Loucy (cell line): ENCODE data around the gene SUCLG2.
A peak's percentile ranks its signal among the peaks of the same experiment; 100 is the strongest.

ENCODE experiments used
- H2AFZ ChIP-seq: fragments of 200-600 bp; sonication (generic); 2 replicates; pipeline ENCODE4 v1.6.0; 2016; ENCODE audit warnings: antibody characterized with exemption, mild to moderate bottlenecking, low read length, moderate library complexity
- H3F3A ChIP-seq: fragments of 200-600 bp; 2 replicates; pipeline ENCODE4 v1.6.0; 2016; ENCODE audit warnings: antibody characterized with exemption, low read depth, mild to moderate bottlenecking
- H3K27me3 ChIP-seq: fragments of 200-600 bp; sonication (generic); 2 replicates; pipeline ENCODE4 v1.6.1; 2014; ENCODE audit warnings: low read length, mild to moderate bottlenecking; ENCODE audit not compliant: insufficient read depth, poor library complexity, severe bottlenecking
- H3K36me3 ChIP-seq: fragments of 200-600 bp; sonication (generic); 2 replicates; pipeline ENCODE4 v1.6.1; 2016; ENCODE audit warnings: low read length; ENCODE audit not compliant: insufficient read depth
- H3K4me1 ChIP-seq: fragments of 200-600 bp; sonication (generic); 2 replicates; pipeline ENCODE4 v1.5.1; 2014; ENCODE audit warnings: low read length, mild to moderate bottlenecking; ENCODE audit not compliant: insufficient read depth, poor library complexity, severe bottlenecking
- H3K4me2 ChIP-seq: fragments of 200-600 bp; sonication (generic); 2 replicates; pipeline ENCODE4 v1.6.0; 2014; ENCODE audit warnings: antibody characterized with exemption, low read length, low read depth, mild to moderate bottlenecking; ENCODE audit not compliant: poor library complexity, severe bottlenecking
- H3K4me3 ChIP-seq: fragments of 200-600 bp; sonication (generic); 2 replicates; pipeline ENCODE4 v1.5.1; 2014; ENCODE audit warnings: low read length, mild to moderate bottlenecking, mixed read lengths; ENCODE audit not compliant: poor library complexity, severe bottlenecking
- H3K79me2 ChIP-seq: fragments of 200-600 bp; sonication (generic); 2 replicates; pipeline ENCODE4 v1.6.1; 2014; ENCODE audit warnings: low read length; ENCODE audit not compliant: insufficient read depth
- H3K9ac ChIP-seq: fragments of 200-600 bp; sonication (generic); 2 replicates; pipeline ENCODE4 v1.6.0; 2014; ENCODE audit warnings: mild to moderate bottlenecking, low read depth, low read length, moderate library complexity; ENCODE audit not compliant: poor library complexity, severe bottlenecking
- H3K9me2 ChIP-seq: fragments of 200-600 bp; sonication (generic); replicated peaks from 2 replicates; pipeline ENCODE4 v1.6.1; 2016; ENCODE audit warnings: low read depth, low read length, mixed read lengths
- H3K9me3 ChIP-seq: fragments of 200-600 bp; sonication (generic); 2 replicates; pipeline ENCODE4 v1.6.1; 2014; ENCODE audit warnings: mild to moderate bottlenecking, antibody characterized with exemption, low read length, low read depth; ENCODE audit not compliant: insufficient read depth
- H4K20me1 ChIP-seq: fragments of 200-600 bp; sonication (generic); 2 replicates; pipeline ENCODE4 v1.6.0; 2014; ENCODE audit warnings: antibody characterized with exemption, low read length, mild to moderate bottlenecking; ENCODE audit not compliant: insufficient read depth, poor library complexity, severe bottlenecking
- EZH2phosphoT487 ChIP-seq: fragments of 200-600 bp; IDR thresholded peaks from 2 replicates; pipeline ENCODE4 v1.6.1; 2018; ENCODE audit warnings: antibody characterized with exemption, mild to moderate bottlenecking, moderate library complexity, borderline replicate concordance
- TF ChIP-seq, protein P1 (sequence below): fragments of 200-600 bp; sonication (generic); conservative IDR thresholded peaks from 2 replicates; pipeline ENCODE4 v1.5.1; 2014; ENCODE audit warnings: mild to moderate bottlenecking, antibody characterized with exemption, low read length

Gene SUCLG2

DNA sequence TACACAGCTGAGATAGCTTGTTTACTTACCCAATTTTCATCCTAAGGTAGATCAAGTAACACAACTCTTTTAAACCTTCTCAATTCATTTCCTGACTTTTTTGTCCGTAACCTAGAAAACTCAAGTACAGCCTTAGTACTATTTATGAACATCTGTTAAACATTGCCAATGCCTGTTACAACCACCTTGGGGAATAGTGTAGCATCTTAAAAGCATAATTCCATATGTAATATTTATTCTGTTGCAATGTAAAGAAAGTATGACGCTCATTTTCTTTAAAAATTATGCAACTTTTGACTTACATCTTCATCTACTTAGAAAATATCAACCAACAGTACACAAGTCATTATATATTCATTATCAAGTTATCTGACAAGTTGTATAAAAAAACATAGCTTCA lies 54.6 kb downstream of the SUCLG2 start:
- TF ChIP-seq EZH2phosphoT487, result no peak
- TF ChIP-seq, protein P1, sequence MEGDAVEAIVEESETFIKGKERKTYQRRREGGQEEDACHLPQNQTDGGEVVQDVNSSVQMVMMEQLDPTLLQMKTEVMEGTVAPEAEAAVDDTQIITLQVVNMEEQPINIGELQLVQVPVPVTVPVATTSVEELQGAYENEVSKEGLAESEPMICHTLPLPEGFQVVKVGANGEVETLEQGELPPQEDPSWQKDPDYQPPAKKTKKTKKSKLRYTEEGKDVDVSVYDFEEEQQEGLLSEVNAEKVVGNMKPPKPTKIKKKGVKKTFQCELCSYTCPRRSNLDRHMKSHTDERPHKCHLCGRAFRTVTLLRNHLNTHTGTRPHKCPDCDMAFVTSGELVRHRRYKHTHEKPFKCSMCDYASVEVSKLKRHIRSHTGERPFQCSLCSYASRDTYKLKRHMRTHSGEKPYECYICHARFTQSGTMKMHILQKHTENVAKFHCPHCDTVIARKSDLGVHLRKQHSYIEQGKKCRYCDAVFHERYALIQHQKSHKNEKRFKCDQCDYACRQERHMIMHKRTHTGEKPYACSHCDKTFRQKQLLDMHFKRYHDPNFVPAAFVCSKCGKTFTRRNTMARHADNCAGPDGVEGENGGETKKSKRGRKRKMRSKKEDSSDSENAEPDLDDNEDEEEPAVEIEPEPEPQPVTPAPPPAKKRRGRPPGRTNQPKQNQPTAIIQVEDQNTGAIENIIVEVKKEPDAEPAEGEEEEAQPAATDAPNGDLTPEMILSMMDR, result no peak
- H3K4me1 ChIP-seq, result peaks cover 22% of the 10 kb centered on the region

GRCh38 chr3:67598814-67599556 lies 55.4 kb downstream of the SUCLG2 start:
- Histone ChIP-seq H3K4me1 (peaks cover 22% of the 10 kb centered on the region), H3K9ac (no peak overlapping the region), H3K4me3 (no peak overlapping the region), H3K4me2 (no peak overlapping the region), H3K79me2 (no peaks in the 10 kb centered on the region), H3F3A (no peaks in the 10 kb centered on the region), H3K9me3 (no peaks in the 10 kb centered on the region), H2AFZ (no peak overlapping the region), H3K36me3 (no peaks in the 10 kb centered on the region), H3K27me3 (no peaks in the 10 kb centered on the region), H4K20me1 (no peaks in the 10 kb centered on the region), H3K9me2 (no peaks in the 10 kb centered on the region)
- no peak for TF ChIP-seq EZH2phosphoT487

More for the DNA sequence above, 54.6 kb downstream of the SUCLG2 start:
- H3K9me2 ChIP-seq, result no peaks in the 10 kb centered on the region
- H3F3A ChIP-seq, result no peaks in the 10 kb centered on the region
- no peaks in the 10 kb centered on the region for H3K9me3 ChIP-seq
- H4K20me1 ChIP-seq, result no peaks in the 10 kb centered on the region
- no peak overlapping the region for H3K4me2 ChIP-seq
- no peaks in the 10 kb centered on the region for H3K27me3 ChIP-seq
- H3K79me2 ChIP-seq, result no peaks in the 10 kb centered on the region
- no peak overlapping the region for H3K9ac ChIP-seq
- no peaks in the 10 kb centered on the region for H3K36me3 ChIP-seq
- no peak overlapping the region for H3K4me3 ChIP-seq
- H2AFZ ChIP-seq, result no peak overlapping the region

- no peaks in the 10 kb centered on the region for H3K79me2 ChIP-seq
- no peak overlapping the region for H3K4me2 ChIP-seq
- no peaks in the 10 kb centered on the region for H3K36me3 ChIP-seq
- no peak overlapping the region for H2AFZ ChIP-seq
- TF ChIP-seq EZH2phosphoT487, result no peak
- TF ChIP-seq, protein P1, result no peak
- H3K4me1 ChIP-seq, result peaks cover 10% of the 10 kb centered on the region
- H4K20me1 ChIP-seq, result no peaks in the 10 kb centered on the region
- H3K9ac ChIP-seq, result no peak overlapping the region
- no peaks in the 10 kb centered on the region for H3F3A ChIP-seq
- H3K27me3 ChIP-seq, result no peaks in the 10 kb centered on the region
- no peaks in the 10 kb centered on the region for H3K9me2 ChIP-seq
- no peaks in the 10 kb centered on the region for H3K9me3 ChIP-seq
- H3K4me3 ChIP-seq, result no peak overlapping the region
Observed at GRCh38 chr3:67595424-67595823, 59.0 kb downstream of the SUCLG2 start.

GRCh38 chr3:67593761-67594234 lies 60.6 kb downstream of the SUCLG2 start:
- H3K36me3 ChIP-seq, result no peaks in the 10 kb centered on the region
- TF ChIP-seq, protein P1, result peak; percentile 61
- TF ChIP-seq EZH2phosphoT487, result no peak
- H3K79me2 ChIP-seq, result no peaks in the 10 kb centered on the region

More at GRCh38 chr3:67593761-67594234, 60.6 kb downstream of the SUCLG2 start:
- no peaks in the 10 kb centered on the region for H3K27me3 ChIP-seq
- H3K9me3 ChIP-seq, result no peaks in the 10 kb centered on the region
- H4K20me1 ChIP-seq, result no peaks in the 10 kb centered on the region
- H3K4me2 ChIP-seq, result no peak overlapping the region
- no peaks in the 10 kb centered on the region for H3K9me2 ChIP-seq
- no peaks in the 10 kb centered on the region for H3K4me1 ChIP-seq
- no peak overlapping the region for H2AFZ ChIP-seq
- no peaks in the 10 kb centered on the region for H3F3A ChIP-seq
- H3K9ac ChIP-seq, result no peak overlapping the region
- H3K4me3 ChIP-seq, result no peak overlapping the region
